K562 (cell line): ENCODE data around the gene GNG14. TPM values are rescaled to one million over a fixed set of nuclear protein-coding genes. Genes with fewer than 3 reads are reported as not detected.

Experiments
- BCLAF1 ChIP-seq, 2 experiments: fragments of 450-650 bp in 1 of 2; IDR thresholded peaks; 2 replicates each; pipeline ENCODE4 v1.6.1; 2011 to 2017; ENCODE audit warnings: low read depth in 2 of 2, antibody characterized with exemption in 1 of 2, borderline replicate concordance in 1 of 2, low read length in 1 of 2, mild to moderate bottlenecking in 1 of 2, mixed read lengths in 1 of 2; ENCODE audit not compliant: control insufficient read depth in 1 of 2
- C11orf30 ChIP-seq: fragments of 450-650 bp; IDR thresholded peaks from 2 replicates; pipeline ENCODE4 v1.6.1; 2016; ENCODE audit warnings: low read depth, mild to moderate bottlenecking
- CHD4 ChIP-seq: fragments of 200-600 bp; sonication (generic); IDR thresholded peaks from 3 replicates; pipeline ENCODE4 v1.6.1; 2012; ENCODE audit warnings: low read depth, mild to moderate bottlenecking, mixed read lengths, low read length, inconsistent platforms; ENCODE audit not compliant: insufficient read depth, insufficient replicate concordance, poor library complexity, severe bottlenecking
- CREBBP ChIP-seq: IDR thresholded peaks from one replicate; pipeline ENCODE4 v1.6.1; 2012; ENCODE audit warnings: low read depth, mild to moderate bottlenecking, control low read depth, inconsistent platforms, low read length
- CTCF ChIP-seq, 3 experiments: IDR thresholded peaks in 2 of 3; conservative IDR thresholded peaks in 1 of 3; 2 replicates each; pipeline ENCODE4 v1.5.1; 2011 to 2012; ENCODE audit warnings: low read length in 3 of 3, mild to moderate bottlenecking in 3 of 3, control low read depth in 2 of 3, improper control_type of control experiment in 1 of 3, inconsistent platforms in 1 of 3, low read depth in 1 of 3, mixed read lengths in 1 of 3, moderate library complexity in 1 of 3; ENCODE audit not compliant: insufficient read depth in 2 of 3
- CXXC5 ChIP-seq: fragments of 250-450 bp; sonication (Bioruptor Pico); IDR thresholded peaks from 2 replicates; pipeline ENCODE4 v1.8.0; 2022; ENCODE audit warnings: inconsistent platforms, mild to moderate bottlenecking, moderate library complexity
- FOXJ2 ChIP-seq: fragments of 200-800 bp; sonication (Bioruptor generic); IDR thresholded peaks from 2 replicates; pipeline ENCODE4 v1.6.1; 2016; ENCODE audit warnings: missing genetic modification characterization, missing compliant biosample characterization
- HDAC6 ChIP-seq: IDR thresholded peaks from 2 replicates; pipeline ENCODE4 v1.6.1; 2012; ENCODE audit warnings: low read depth, mild to moderate bottlenecking, control low read depth, inconsistent platforms, low read length, moderate library complexity
- MBD2 ChIP-seq: sonication (generic); IDR thresholded peaks from 2 replicates; pipeline ENCODE4 v1.6.1; 2016; ENCODE audit warnings: low read depth, borderline replicate concordance
- NFE2L1 ChIP-seq: fragments of 450-650 bp; IDR thresholded peaks from 2 replicates; pipeline ENCODE4 v1.6.1; 2016; ENCODE audit warnings: missing genetic modification characterization, low read depth, mild to moderate bottlenecking, missing compliant biosample characterization, moderate library complexity, borderline replicate concordance
- NONO ChIP-seq, 2 experiments: fragments of 200-400 bp in 1 of 2; fragments of 450-650 bp in 1 of 2; formaldehyde crosslinking in 1 of 2; IDR thresholded peaks; 2 replicates each; pipeline ENCODE4 v1.6.1; 2017; ENCODE audit warnings: low read depth in 2 of 2, mild to moderate bottlenecking in 2 of 2, moderate library complexity in 2 of 2, low read length in 1 of 2
- POLR2AphosphoS2 ChIP-seq: IDR thresholded peaks from 2 replicates; pipeline ENCODE4 v1.6.1; 2012; ENCODE audit warnings: low read length, improper control_type of control experiment
- RBFOX2 ChIP-seq: fragments of 200-400 bp; formaldehyde crosslinking; IDR thresholded peaks from 2 replicates; pipeline ENCODE4 v1.6.1; 2017; ENCODE audit warnings: low read depth, mild to moderate bottlenecking, low read length, moderate library complexity
- TFAP4 ChIP-seq: sonication (generic); formaldehyde crosslinking; IDR thresholded peaks from 2 replicates; pipeline ENCODE4 v1.8.0; 2022; ENCODE audit warnings: missing genetic modification reagents, mild to moderate bottlenecking, moderate library complexity, borderline replicate concordance
- polyA plus RNA-seq, 8 experiments: library from polyadenylated mRNA; depleted of rRNA in 4 of 8; stranded (reverse) in 5 of 8; unstranded in 3 of 8; fragments of >200 nt; fragmentation: Nextera tagmentation in 2 of 8; fragmentation: Illumina TruSeq in 1 of 8; extraction: Ambion mirVana in 2 of 8; extraction: Trizol in 1 of 8; gene quantifications; 2 replicates each; pipeline versions ENCODE4 v1.2.1 to v1.2.3, GENCODE V29; 2011 to 2014; ENCODE audit warnings: inconsistent platforms in 1 of 8, missing spikeins in 1 of 8
- total RNA-seq, 7 experiments: library from RNA; depleted of rRNA in 6 of 7; stranded (reverse); fragments of >200 nt in 6 of 7; fragmentation: Illumina TruSeq in 2 of 7; extraction: Trizol in 2 of 7; gene quantifications; 2 replicates each; pipeline versions ENCODE4 v1.2.1 to v1.2.3, GENCODE V29; 2011 to 2021; ENCODE audit warnings: low replicate concordance in 1 of 7
- TF ChIP-seq, protein P1 (sequence below): sonication (generic); formaldehyde crosslinking; IDR thresholded peaks from 2 replicates; pipeline ENCODE4 v1.9.0; 2022; ENCODE audit warnings: mild to moderate bottlenecking, missing genetic modification reagents
- TF ChIP-seq, protein P2 (sequence below): fragments of 450-650 bp; IDR thresholded peaks from 2 replicates; pipeline ENCODE4 v1.6.1; 2016
- TF ChIP-seq, protein P3 (sequence below): fragments of 250-450 bp; sonication (Bioruptor Pico); IDR thresholded peaks from 2 replicates; pipeline ENCODE4 v1.8.0; 2022; ENCODE audit warnings: inconsistent platforms

The GNG14 gene
- total and polyA plus RNA-seq, 9 of the 15 experiments (the other 6 are each of a cell fraction or from before 2014, with no cell fraction given) = not detected

GRCh38 chr19:12647490-12648071 lies 40.2 kb upstream of the GNG14 start (continued):
- TF ChIP-seq BCLAF1 (IDR thresholded peaks at IDR 0.05; ENCODE audit: borderline replicate concordance in 1 of 2, control insufficient read depth in 1 of 2, low read depth in 2 of 2, low read length in 1 of 2) (no peak), RBFOX2 (no peak), CXXC5 (no peak), C11orf30 (no peak), FOXJ2 (tag) (no peak), CREBBP (no peak), POLR2AphosphoS2 (0 out of 2 replicates have a peak, but pooled peaks have one; percentile 24), TFAP4 (CRISPR knock-in tag) (peak; percentile 24; the same call in 1 of the 2 replicates), HDAC6 (no peak), NONO (IDR thresholded peaks at IDR 0.05; ENCODE audit: low read depth in 2 of 2, low read length in 1 of 2) (no peak), NFE2L1 (tag) (no peak), MBD2 (0 out of 2 replicates have a peak, but pooled peaks have one; percentile 14), CTCF (IDR thresholded peaks at IDR 0.05 in 2 of 3, conservative IDR thresholded peaks at IDR 0.05 in 1 of 3; ENCODE audit: insufficient read depth in 2 of 3, low read depth in 1 of 3, low read length in 3 of 3) (0 out of 6 replicates have a peak, but pooled peaks of 1 of the 3 experiments have one; percentile 22), CHD4 (no peak)
- TF ChIP-seq, protein P1, sequence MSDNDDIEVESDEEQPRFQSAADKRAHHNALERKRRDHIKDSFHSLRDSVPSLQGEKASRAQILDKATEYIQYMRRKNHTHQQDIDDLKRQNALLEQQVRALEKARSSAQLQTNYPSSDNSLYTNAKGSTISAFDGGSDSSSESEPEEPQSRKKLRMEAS (CRISPR knock-in tag) = peak; percentile 24; the same call in 1 of the 2 replicates
- TF ChIP-seq, protein P2, sequence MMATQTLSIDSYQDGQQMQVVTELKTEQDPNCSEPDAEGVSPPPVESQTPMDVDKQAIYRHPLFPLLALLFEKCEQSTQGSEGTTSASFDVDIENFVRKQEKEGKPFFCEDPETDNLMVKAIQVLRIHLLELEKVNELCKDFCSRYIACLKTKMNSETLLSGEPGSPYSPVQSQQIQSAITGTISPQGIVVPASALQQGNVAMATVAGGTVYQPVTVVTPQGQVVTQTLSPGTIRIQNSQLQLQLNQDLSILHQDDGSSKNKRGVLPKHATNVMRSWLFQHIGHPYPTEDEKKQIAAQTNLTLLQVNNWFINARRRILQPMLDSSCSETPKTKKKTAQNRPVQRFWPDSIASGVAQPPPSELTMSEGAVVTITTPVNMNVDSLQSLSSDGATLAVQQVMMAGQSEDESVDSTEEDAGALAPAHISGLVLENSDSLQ = peak; percentile 26; the same call in 1 of the 2 replicates
- TF ChIP-seq, protein P3, sequence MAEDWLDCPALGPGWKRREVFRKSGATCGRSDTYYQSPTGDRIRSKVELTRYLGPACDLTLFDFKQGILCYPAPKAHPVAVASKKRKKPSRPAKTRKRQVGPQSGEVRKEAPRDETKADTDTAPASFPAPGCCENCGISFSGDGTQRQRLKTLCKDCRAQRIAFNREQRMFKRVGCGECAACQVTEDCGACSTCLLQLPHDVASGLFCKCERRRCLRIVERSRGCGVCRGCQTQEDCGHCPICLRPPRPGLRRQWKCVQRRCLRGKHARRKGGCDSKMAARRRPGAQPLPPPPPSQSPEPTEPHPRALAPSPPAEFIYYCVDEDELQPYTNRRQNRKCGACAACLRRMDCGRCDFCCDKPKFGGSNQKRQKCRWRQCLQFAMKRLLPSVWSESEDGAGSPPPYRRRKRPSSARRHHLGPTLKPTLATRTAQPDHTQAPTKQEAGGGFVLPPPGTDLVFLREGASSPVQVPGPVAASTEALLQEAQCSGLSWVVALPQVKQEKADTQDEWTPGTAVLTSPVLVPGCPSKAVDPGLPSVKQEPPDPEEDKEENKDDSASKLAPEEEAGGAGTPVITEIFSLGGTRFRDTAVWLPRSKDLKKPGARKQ (CRISPR knock-in tag) = no peak
